GM12801 (cell line): Measurements from ENCODE around the gene UBE2D2.

Experiments used
- CTCF ChIP-seq: IDR thresholded peaks from one replicate; pipeline ENCODE4 v1.5.1; 2011; ENCODE audit warnings: control low read depth; ENCODE audit not compliant: insufficient read length; ENCODE audit errors: extremely low read depth

UBE2D2 gene

GRCh38 chr5:139554264-139554663 lies 6.9 kb upstream of the UBE2D2 start:
- no peak for TF ChIP-seq CTCF

- TF ChIP-seq CTCF = no peak
Measured at GRCh38 chr5:139557811-139558210, 3.3 kb upstream of the UBE2D2 start.

GRCh38 chr5:139561655-139562451 lies 714 bp downstream of the UBE2D2 start:
- no peak for TF ChIP-seq CTCF

GRCh38 chr5:139562847-139563246 lies 1.7 kb downstream of the UBE2D2 start:
- TF ChIP-seq CTCF = no peak

GRCh38 chr5:139565411-139566305 lies 4.5 kb downstream of the UBE2D2 start:
- no peak for TF ChIP-seq CTCF

- TF ChIP-seq CTCF = no peak
Measured at GRCh38 chr5:139566611-139567010, 5.5 kb downstream of the UBE2D2 start.

GRCh38 chr5:139569270-139569955 lies 8.3 kb downstream of the UBE2D2 start:
- TF ChIP-seq CTCF = no peak
